CD4-positive, alpha-beta memory T cell (primary cell): ENCODE measurements around the gene MTG1. TPM values are rescaled to one million over a fixed set of nuclear protein-coding genes. Genes with fewer than 3 reads are reported as not detected.

Experiments
- CTCF ChIA-PET: fragments of 350-600 bp; sonication (Branson Sonifier 250); formaldehyde crosslinking; loops from one replicate; lab custom pipeline; 2021; ENCODE audit warnings: inconsistent platforms; ENCODE audit not compliant: partially characterized antibody; lab: Charles Lee
- POLR2A ChIA-PET: fragments of 350-600 bp; sonication (Branson Sonifier 250); formaldehyde crosslinking; loops from one replicate; lab custom pipeline; 2021; ENCODE audit not compliant: partially characterized antibody; lab: Charles Lee
- DNase-seq, 5 donors: peaks; one replicate each; pipeline versions ENCODE4 v3.0.0 to v3.0.0-alpha.2; 2020 to 2022; ENCODE audit warnings: mixed read lengths in 1 of 5
- H3K27ac ChIP-seq: one replicate; pipeline ENCODE4 v1.7.0; 2013; ENCODE audit warnings: low read depth, low read length
- H3K27me3 ChIP-seq: 2 replicates; pipeline ENCODE4 v1.7.0; 2013; ENCODE audit warnings: mild to moderate bottlenecking, low read length, moderate library complexity; ENCODE audit not compliant: insufficient read depth
- H3K36me3 ChIP-seq: 2 replicates; pipeline ENCODE4 v1.7.0; 2013; ENCODE audit warnings: mild to moderate bottlenecking, low read length, moderate library complexity; ENCODE audit not compliant: insufficient read depth
- H3K4me1 ChIP-seq: 2 replicates; pipeline ENCODE4 v1.7.0; 2013; ENCODE audit warnings: mild to moderate bottlenecking, low read length, moderate library complexity; ENCODE audit not compliant: insufficient read depth
- H3K4me3 ChIP-seq, 2 donors: one replicate each; pipeline ENCODE4 v1.7.0; 2013; ENCODE audit warnings: low read length in 2 of 2, mild to moderate bottlenecking in 1 of 2
- H3K9me3 ChIP-seq, 2 donors: one replicate each; pipeline ENCODE4 v1.7.0; 2013; ENCODE audit warnings: low read length in 2 of 2, control low read depth in 1 of 2; ENCODE audit not compliant: control insufficient read depth in 1 of 2
- H3K27ac Mint-ChIP-seq, 7 donors: one replicate each; pipeline ENCODE4 v1.8.0; 2020 to 2021; ENCODE audit warnings: mixed read lengths in 7 of 7, mild to moderate bottlenecking in 6 of 7, inconsistent platforms in 3 of 7, moderate library complexity in 3 of 7
- H3K27me3 Mint-ChIP-seq, 2 donors: one replicate each; pipeline ENCODE4 v1.8.0; 2020 to 2021; ENCODE audit warnings: mixed read lengths in 2 of 2
- H3K36me3 Mint-ChIP-seq, 2 donors: one replicate each; pipeline ENCODE4 v1.8.0; 2020 to 2021; ENCODE audit warnings: mixed read lengths in 2 of 2, inconsistent platforms in 1 of 2, mild to moderate bottlenecking in 1 of 2
- H3K4me1 Mint-ChIP-seq, 4 donors: one replicate each; pipeline ENCODE4 v1.8.0; 2020 to 2021; ENCODE audit warnings: mixed read lengths in 4 of 4, mild to moderate bottlenecking in 1 of 4
- H3K4me3 Mint-ChIP-seq, 8 donors: one replicate each; pipeline ENCODE4 v1.8.0; 2020 to 2021; ENCODE audit warnings: mixed read lengths in 8 of 8, mild to moderate bottlenecking in 7 of 8, moderate library complexity in 6 of 8, inconsistent platforms in 3 of 8
- H3K9me3 Mint-ChIP-seq, 8 donors: one replicate each; pipeline ENCODE4 v1.8.0; 2020 to 2021; ENCODE audit warnings: mixed read lengths in 8 of 8, mild to moderate bottlenecking in 5 of 8, inconsistent platforms in 3 of 8, moderate library complexity in 1 of 8
- intact Hi-C: fragments of 100-400 bp; cut with micrococcal nuclease; formaldehyde crosslinking; loops from one replicate; pipeline ENCODE4 v1.15.1; 2023
- polyA plus RNA-seq, 2 donors: library from polyadenylated mRNA; unstranded; fragments of 300-500 nt; fragmentation: Illumina TruSeq; gene quantifications; one replicate each; pipeline ENCODE4 v1.2.3, GENCODE V29; 2021
- total RNA-seq, 2 experiments: library from RNA; stranded (reverse); gene quantifications; one replicate each; pipeline ENCODE4 v1.2.3, GENCODE V29; 2021

Gene MTG1
- total and polyA plus RNA-seq, 4 experiments from 2014 or later = 32.6 to 65.4 (median 50.9) TPM

GRCh38 chr10:133419211-133419950 lies 25.4 kb downstream of the MTG1 start:
- POLR2A ChIA-PET = no interaction called here
- CTCF ChIA-PET = interaction anchor here (1.7 kb wide), 1 partner anchor 10 kb away, joined by 5 read pairs; no protein-coding TSS in a partner anchor
- Mint-ChIP-seq H3K27ac (no peak overlapping the region), H3K4me3 (no peak overlapping the region), H3K9me3 (peaks cover 0 to 3% (median 0%) of the 10 kb centered on the region in 8 donors), H3K27me3 (peaks cover 0 to 5% of the 10 kb centered on the region in 2 donors), H3K4me1 (peaks cover 0 to 3% (median 2%) of the 10 kb centered on the region in 4 donors), H3K36me3 (peaks cover 16 to 23% of the 10 kb centered on the region in 2 donors)
- no peaks in the 10 kb centered on the region for H3K27me3 ChIP-seq
- no peak overlapping the region for H3K4me3 ChIP-seq
- no peaks in the 10 kb centered on the region for H3K9me3 ChIP-seq
- no peaks in the 10 kb centered on the region for H3K4me1 ChIP-seq
- no peak for DNase-seq
- H3K27ac ChIP-seq = no peak overlapping the region
- intact Hi-C loops = no loop called here
- peaks cover 7% of the 10 kb centered on the region for H3K36me3 ChIP-seq

- H3K27me3 Mint-ChIP-seq = peaks cover 0 to 5% of the 10 kb centered on the region in 2 donors
- intact Hi-C loops = no loop called here
- CTCF ChIA-PET = no interaction called here
These were observed 26.1 kb downstream of the MTG1 start for GRCh38 chr10:133420028-133420427.

GRCh38 chr10:133420579-133420978 lies 26.6 kb downstream of the MTG1 start:
- CTCF ChIA-PET = no interaction called here

More at GRCh38 chr10:133420028-133420427, 26.1 kb downstream of the MTG1 start:
- no peak overlapping the region for H3K27ac Mint-ChIP-seq
- peaks cover 16 to 21% of the 10 kb centered on the region in 2 donors for H3K36me3 Mint-ChIP-seq
- Histone ChIP-seq H3K36me3 (peaks cover 7% of the 10 kb centered on the region), H3K4me1 (no peaks in the 10 kb centered on the region), H3K27ac (no peak overlapping the region), H3K9me3 (no peaks in the 10 kb centered on the region), H3K4me3 (no peak overlapping the region), H3K27me3 (no peaks in the 10 kb centered on the region)
- POLR2A ChIA-PET = interaction anchor here (0.5 to 1.3 kb wide), 2 partner anchors 30 to 510 kb away, joined by 3 to 4 read pairs; no protein-coding TSS in a partner anchor
- no peak overlapping the region for H3K4me3 Mint-ChIP-seq
- H3K4me1 Mint-ChIP-seq = peaks cover 0 to 3% (median 2%) of the 10 kb centered on the region in 4 donors
- no peak for DNase-seq
- H3K9me3 Mint-ChIP-seq = peaks cover 0 to 3% (median 0%) of the 10 kb centered on the region in 8 donors

DNA sequence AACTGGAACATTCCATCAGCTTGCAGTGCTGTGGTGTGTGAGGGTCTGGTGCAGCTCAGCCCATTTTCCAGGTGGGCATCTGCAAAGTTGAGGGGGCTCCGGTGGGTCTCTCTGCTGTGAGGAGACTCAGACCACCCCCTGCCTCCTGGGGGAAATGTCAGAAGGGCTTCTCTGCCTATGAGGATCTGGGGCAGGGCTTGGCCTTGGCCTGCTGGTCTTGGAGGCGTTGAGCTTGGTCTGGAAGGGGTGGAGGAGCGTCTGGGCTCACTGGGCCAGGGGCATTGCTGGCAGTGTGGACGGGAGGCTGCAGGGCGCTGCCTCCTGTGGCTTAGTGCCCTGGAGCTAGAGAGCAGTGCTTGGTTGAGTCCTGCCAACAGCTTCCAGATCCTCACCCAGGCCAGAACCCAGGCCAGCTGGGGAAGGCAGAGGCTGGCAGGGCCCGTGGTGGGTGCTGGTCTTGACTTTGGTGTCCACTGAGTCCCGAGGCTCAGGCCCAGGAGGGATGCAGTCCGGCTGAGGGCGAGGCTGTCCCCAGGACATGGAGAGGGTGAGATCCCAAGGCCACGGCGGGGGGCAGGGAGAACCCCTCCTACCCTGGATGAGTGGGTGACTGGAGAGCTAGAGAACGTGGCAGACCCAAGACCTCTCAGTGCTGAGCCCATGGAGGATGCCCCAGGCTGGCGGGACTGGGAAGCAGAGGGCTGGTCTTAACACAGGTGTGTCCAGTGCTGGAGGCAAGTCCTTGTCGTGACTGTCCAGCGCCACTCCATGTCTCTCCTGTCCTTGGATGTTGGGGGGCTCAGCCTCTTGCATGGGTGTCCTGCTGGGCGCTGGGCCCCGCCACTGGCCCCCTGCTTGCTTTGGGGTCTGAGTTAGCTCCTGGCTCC lies 27.6 kb downstream of the MTG1 start:
- DNase-seq = peak in 1 of 5 donors; percentile 28
- POLR2A ChIA-PET = interaction anchor here (1.3 kb wide), 1 partner anchor 31 kb away, joined by 4 read pairs; no protein-coding TSS in a partner anchor
- Mint-ChIP-seq H3K9me3 (no peaks in the 10 kb centered on the region), H3K36me3 (peaks cover 3 to 10% of the 10 kb centered on the region in 2 donors), H3K27ac (no peak overlapping the region), H3K27me3 (peaks cover 0 to 5% of the 10 kb centered on the region in 2 donors), H3K4me1 (peaks cover 0 to 1% (median 0%) of the 10 kb centered on the region in 4 donors), H3K4me3 (peak overlapping the region in 3 of 8 donors; percentile 36 to 39 (median 39))
- no peaks in the 10 kb centered on the region for H3K36me3 ChIP-seq
- H3K27ac ChIP-seq = no peak overlapping the region
- intact Hi-C loops = no loop called here
- H3K27me3 ChIP-seq = no peaks in the 10 kb centered on the region
- H3K4me1 ChIP-seq = no peaks in the 10 kb centered on the region
- CTCF ChIA-PET = interaction anchor here (1.5 kb wide), 1 partner anchor 92 kb away, joined by 3 read pairs; no protein-coding TSS in a partner anchor
- no peak overlapping the region for H3K4me3 ChIP-seq
- no peaks in the 10 kb centered on the region for H3K9me3 ChIP-seq

More at GRCh38 chr10:133420579-133420978, 26.6 kb downstream of the MTG1 start:
- intact Hi-C loops = no loop called here
- no peak overlapping the region for H3K4me3 ChIP-seq
- H3K4me1 ChIP-seq = no peaks in the 10 kb centered on the region
- no peak overlapping the region for H3K27ac ChIP-seq
- Mint-ChIP-seq H3K4me1 (peaks cover 0 to 2% (median 1%) of the 10 kb centered on the region in 4 donors), H3K36me3 (peaks cover 11 to 15% of the 10 kb centered on the region in 2 donors), H3K4me3 (peak overlapping the region in 1 of 8 donors; percentile 46), H3K27ac (no peak overlapping the region), H3K27me3 (peaks cover 0 to 5% of the 10 kb centered on the region in 2 donors), H3K9me3 (peaks cover 0 to 3% (median 0%) of the 10 kb centered on the region in 8 donors)
- POLR2A ChIA-PET = interaction anchor here (0.5 to 1.3 kb wide), 2 partner anchors 30 to 511 kb away, joined by 3 to 4 read pairs; no protein-coding TSS in a partner anchor
- H3K9me3 ChIP-seq = no peaks in the 10 kb centered on the region
- DNase-seq = no peak
- H3K27me3 ChIP-seq = no peaks in the 10 kb centered on the region
- peaks cover 1% of the 10 kb centered on the region for H3K36me3 ChIP-seq

DNA sequence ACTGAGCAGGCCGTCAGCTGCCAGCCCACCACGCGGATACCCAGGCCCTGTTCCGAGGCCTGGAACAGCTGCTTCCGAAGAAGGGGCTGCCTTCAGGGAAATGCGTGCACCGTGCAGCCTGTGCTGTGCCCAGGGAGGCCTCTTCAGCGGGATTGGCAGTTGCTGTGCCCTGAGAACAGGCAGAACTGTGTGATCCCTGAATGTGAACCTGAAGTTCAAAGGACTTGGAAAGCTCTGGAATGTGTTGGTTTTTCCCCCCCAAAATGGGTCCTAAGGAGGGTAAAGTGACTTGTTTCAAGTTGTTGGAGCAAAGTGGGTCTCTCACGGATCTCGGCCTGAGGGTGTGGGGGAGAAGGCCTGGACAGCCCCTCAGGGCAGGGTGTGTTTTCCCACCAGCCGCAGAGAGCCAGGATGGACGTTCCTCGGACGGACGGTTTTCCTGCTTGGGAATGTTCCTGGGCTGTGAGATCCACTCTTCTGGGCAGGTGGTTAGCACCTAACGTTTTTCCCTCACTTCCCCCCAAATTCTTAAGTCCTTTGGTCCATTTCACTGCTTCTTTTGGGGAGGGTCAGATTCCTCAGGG lies 28.4 kb downstream of the MTG1 start:
- Mint-ChIP-seq H3K27me3 (peaks cover 0 to 5% of the 10 kb centered on the region in 2 donors), H3K4me3 (no peak overlapping the region), H3K27ac (no peak overlapping the region), H3K4me1 (peaks cover 0 to 1% (median 0%) of the 10 kb centered on the region in 4 donors), H3K36me3 (peaks cover 3 to 10% of the 10 kb centered on the region in 2 donors), H3K9me3 (no peaks in the 10 kb centered on the region)
- ChIA-PET CTCF (interaction anchor here (1.5 kb wide), 1 partner anchor 93 kb away, joined by 3 read pairs; no protein-coding TSS in a partner anchor), POLR2A (no interaction called here)
- Histone ChIP-seq H3K4me3 (no peak overlapping the region), H3K27ac (no peak overlapping the region), H3K36me3 (no peaks in the 10 kb centered on the region), H3K4me1 (no peaks in the 10 kb centered on the region), H3K27me3 (no peaks in the 10 kb centered on the region), H3K9me3 (no peaks in the 10 kb centered on the region)
- intact Hi-C loops = no loop called here
- no peak for DNase-seq

DNA sequence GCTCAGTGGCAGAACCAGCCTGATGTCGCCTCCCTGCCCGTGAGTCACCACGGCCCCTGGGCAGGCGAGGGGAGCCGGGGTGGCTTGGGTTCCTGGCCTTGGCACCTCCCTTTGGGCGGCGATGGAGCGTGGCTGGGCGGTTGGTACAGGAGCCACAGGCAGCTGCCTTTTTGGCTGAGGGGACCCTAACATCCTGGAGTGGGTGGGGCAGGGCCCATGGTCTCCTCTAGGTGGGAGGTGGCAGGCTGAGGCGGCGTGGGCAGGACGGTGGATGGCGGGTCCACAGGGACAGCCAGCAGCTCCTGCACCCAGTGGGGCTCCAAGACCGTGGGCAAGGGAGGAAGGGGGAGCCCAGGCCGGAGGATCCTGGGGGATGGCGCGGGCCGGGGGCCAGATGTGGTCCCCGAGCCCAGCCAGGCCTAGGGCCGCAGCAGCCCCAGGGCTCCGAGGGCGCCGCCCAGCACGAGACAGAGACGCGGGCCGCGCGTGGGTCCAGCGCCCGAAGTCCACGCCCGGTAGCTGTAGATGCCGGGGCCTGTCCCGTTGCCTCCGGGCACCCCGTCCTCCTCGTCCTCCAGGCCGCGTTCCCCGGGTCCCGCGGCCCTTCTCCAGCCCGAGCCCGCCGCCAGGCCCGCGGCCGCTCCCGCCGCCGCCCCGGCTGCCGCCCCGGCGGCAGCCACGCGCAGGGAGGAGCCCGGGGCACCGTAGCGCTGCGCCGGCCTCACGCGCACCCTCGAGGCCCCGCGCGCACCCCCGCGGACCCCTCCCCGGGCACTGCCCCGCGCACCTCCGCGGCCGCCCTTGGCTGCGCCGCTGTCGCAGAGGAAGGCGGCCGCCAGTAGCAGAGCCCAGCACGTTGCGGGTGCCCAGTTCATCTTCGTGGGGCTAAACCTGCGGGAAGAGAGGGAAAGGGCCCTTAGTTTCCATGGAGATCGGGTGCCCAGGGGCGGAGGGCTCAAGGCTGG lies 29.1 kb downstream of the MTG1 start:
- peaks cover 0 to 1% (median 0%) of the 10 kb centered on the region in 4 donors for H3K4me1 Mint-ChIP-seq
- CTCF ChIA-PET = no interaction called here
- Histone ChIP-seq H3K27me3 (no peaks in the 10 kb centered on the region), H3K4me3 (no peak overlapping the region), H3K4me1 (no peaks in the 10 kb centered on the region), H3K36me3 (no peaks in the 10 kb centered on the region), H3K27ac (no peak overlapping the region), H3K9me3 (no peaks in the 10 kb centered on the region)
- peak overlapping the region in 6 of 8 donors; percentile 6 to 35 (median 25) for H3K4me3 Mint-ChIP-seq
- H3K27ac Mint-ChIP-seq = no peak overlapping the region
- POLR2A ChIA-PET = no interaction called here
- DNase-seq = no peak
- H3K36me3 Mint-ChIP-seq = peaks cover 3 to 10% of the 10 kb centered on the region in 2 donors
- H3K27me3 Mint-ChIP-seq = peaks cover 0 to 5% of the 10 kb centered on the region in 2 donors
- peaks cover 0 to 2% (median 0%) of the 10 kb centered on the region in 8 donors for H3K9me3 Mint-ChIP-seq
- intact Hi-C loops = no loop called here
